Globus pallidus (tissue), 1 donor: ENCODE results near the gene REV3L.
"Not testable (repeated sequence)": the region's sequence is repeated elsewhere in the genome, so short reads cannot be mapped to it uniquely, and the experiment has no call there.

Experiments
- DNase-seq: peaks from one replicate; pipeline ENCODE4 v3.0.0-alpha.2; 2015; ENCODE audit warnings: low spot score

REV3L gene

DNA sequence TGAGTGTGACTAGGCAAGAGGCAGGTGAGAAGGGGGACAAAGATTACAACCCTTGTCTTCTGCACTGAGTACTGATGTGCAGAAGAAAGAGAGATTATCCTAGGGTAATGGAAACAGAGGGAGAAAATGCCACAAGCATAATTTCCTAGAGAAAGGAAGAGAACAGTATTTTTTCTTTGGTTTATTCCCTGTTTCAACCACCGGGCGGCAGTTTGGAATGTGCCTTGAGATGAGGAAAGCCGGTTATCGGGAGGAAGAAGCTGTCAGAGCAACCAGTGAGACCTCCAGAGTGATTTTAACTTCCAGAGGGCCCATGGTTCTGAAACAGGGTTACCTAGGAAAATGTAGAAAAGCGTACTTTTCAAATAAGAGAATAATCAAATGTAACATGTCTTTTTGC lies 121.4 kb downstream of the REV3L start:
- DNase-seq = peak; percentile 58

DNA sequence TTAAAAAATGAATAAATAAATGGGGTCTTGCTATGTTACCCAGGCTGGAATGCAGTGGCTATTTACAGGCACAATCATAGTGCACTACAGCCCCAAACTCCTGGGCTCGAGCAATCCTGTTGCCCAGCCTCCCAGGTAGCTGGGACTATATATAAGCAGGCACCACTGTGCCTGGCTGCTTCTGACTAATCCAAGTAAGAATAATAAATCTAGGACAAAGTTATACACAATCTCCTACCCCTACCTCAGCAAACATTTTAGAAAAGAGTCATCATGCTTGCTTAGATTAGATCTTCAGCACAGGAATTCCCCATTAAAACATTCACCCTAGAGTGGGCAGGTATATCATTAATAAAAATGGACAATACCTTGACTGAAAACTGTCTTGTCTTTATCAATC lies 124.6 kb downstream of the REV3L start:
- no peak for DNase-seq

DNA sequence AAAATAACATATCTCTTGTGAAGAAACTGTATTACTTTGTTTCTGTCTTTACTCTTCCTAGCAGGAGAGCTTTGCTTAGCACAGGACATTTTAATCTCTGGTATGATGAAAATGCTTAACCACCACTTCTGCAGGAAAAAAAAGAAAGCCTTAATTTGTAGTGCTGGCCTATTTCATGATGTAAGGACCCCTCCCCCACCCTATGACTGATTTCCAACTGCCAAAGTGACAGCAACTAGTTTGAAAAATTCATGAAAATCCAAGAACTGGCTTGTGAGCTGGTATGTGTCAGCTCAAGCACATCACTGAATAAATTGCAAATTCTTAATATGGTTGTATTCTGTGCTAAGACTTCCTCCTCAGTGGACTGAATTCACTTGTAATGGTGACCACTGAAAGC lies 125.3 kb downstream of the REV3L start:
- DNase-seq = no peak

DNA sequence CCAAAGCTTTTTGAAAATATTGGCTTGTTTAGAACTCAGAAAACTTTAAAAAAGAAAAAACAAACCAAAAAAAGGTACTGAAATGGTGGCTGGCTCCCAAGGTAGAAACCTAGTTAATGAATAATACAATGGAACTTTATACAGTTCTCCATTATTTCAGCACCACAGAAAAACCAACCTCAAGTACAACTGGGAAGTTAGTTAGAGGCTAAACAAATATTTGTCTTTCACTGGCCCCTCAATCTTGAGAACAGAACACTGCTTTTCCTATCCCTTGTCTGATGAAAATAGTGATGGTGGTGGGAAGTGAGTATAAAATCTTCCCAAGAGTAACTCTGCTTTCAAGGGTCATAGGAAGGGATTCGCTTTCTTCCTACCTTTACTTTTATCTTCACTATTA lies 126.5 kb downstream of the REV3L start:
- DNase-seq = no peak

DNA sequence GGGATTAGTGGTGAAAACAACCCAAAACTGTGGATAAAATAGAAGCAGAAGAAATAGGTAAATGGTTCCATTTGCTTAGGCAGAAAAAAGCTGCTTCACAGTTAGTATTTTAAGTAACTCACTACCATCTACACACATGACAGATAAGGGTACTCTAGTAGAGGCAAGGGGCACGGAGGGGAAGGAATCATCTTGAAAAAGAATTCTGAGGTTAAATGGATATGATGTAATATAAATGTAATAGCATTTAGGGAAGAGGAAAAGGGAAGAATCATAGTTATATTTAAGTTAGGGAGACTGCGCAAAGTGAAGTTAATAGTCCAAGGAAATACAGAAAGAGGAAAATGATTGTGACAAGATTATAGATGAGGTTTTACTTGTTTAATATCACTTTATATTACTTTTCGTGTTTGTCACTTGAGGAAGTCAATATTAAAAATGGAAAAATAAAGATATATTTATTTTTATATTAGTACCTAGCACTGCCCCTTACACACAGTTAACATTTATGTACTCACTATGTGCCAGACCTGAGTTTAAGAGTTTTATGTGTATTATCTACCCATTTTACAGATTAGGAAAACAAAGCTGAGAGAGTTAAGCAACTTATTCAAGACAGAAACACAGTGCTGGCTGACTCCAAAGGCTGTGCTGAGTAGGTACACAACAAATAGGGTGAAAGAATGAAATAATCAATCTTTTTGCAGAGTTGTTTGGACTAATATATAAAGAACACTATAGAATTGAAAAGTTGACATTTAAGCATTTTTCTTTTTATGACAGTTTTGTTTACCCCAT lies 128.1 kb downstream of the REV3L start:
- no peak for DNase-seq

DNA sequence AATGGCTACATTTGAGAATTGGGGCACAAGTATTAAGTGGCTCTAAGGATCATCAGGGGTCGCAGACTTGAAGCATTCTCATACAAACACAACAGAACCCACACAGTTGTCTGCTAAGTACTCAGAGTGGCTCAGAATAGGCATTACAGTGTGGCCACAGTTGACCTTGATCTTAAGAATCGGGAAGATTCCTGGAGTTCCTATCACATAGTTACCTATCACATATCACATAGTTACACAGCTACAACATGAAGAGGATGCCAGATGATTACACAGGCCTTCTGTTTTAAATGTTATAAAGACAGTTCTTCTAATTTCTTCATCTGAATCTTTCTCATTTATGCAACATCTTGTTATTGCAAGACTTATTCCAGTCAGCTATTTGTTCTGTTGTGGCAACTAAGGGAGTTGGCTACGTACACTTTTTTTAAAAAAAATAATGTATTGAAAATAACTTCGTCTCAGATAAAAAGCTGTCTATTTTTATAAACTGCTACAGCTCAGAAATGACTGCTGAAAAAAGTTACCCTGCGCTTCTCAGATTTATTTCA lies 129.0 kb downstream of the REV3L start:
- DNase-seq = no peak

DNA sequence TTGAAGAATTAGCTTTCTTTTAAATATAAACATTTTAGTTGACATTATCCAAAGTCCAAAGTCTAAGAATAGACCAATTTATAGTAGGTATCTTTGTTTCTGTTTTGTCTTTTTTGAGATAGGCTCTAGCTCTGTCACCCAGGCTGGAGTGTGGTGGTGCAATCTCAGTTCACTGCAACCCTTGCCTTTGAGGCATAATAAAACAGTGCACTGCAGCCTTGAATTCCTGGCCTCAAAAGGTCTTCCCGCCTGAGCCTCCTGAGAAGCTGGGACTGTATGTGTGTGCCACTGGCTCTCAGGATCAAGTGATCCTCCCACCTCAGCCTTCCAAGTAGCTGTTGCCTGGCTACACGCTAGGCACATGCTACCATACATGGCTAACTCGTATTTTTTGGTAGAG lies 135.4 kb downstream of the REV3L start:
- DNase-seq = no peak

DNA sequence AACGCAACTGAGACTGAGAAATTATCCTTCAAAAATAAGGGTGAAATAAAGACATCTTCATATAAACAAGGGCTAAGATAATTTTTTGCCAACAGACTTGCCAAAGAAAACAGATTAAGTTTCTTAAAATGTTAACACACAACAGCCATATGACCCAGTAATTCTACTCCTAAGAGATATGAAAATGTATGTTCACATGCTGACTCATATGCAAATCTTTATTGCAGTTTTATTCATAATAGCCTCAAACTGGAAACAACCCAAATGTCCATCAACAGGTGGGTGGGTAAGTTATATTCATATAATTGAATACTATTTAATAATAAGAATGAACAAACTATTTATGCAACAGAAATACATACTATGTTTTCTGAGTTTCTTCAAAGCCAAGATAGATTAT lies 140.1 kb downstream of the REV3L start:
- DNase-seq = no peak

DNA sequence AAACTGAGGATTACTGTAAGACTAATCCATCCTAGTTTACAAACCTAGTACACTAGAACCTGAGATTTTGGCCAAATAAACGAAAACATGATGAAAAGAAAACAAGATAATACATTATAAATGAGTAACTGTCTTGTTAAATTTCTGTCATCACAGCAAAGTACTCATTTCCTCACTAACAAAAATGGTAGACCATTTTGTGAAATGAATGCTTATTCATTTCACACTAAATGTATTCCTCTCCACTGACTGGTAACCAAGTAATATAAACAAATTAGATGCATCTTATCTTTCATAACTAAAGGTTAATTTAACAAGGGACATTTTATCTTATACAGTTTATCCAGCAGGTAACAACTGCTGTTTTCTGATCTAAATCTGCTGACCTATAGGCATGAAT lies 143.7 kb downstream of the REV3L start:
- DNase-seq = no peak

DNA sequence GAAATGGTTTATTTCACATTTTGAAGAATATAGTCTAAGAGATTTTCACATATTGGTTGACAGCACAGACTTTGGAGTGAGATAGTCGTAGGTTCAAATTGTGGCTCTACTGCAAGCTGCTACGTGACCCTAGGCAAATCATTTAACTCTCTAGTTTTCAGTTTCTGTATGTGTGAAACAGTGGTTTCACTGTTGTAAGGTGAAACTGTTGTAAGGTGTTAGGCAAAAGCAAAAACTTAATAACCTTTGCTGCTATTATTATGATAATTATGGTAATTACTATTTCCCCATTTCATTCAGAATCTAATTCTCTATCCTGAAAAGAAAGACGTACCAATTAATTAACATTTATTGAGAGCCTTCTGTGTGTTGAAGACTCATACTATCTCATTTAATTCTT lies 144.2 kb downstream of the REV3L start:
- no peak for DNase-seq

DNA sequence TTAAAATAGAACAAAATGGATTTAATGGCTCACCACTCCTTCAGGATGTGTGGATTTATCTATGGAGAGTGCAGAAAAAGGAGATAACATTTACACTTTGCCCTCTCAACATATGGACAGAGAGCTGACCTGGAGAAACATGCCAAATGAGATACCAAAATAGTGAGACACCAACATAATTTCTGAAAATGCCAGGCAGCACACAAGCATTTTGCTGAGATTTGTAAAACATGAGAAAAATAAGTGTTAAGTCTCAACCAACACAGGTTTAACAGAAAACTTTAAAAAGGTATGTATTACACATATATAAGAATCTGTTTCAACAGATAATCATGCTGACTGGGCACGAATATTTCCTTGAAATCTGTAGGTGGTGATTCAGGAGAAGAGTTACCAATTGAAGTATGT lies 145.2 kb downstream of the REV3L start:
- DNase-seq = no peak

DNA sequence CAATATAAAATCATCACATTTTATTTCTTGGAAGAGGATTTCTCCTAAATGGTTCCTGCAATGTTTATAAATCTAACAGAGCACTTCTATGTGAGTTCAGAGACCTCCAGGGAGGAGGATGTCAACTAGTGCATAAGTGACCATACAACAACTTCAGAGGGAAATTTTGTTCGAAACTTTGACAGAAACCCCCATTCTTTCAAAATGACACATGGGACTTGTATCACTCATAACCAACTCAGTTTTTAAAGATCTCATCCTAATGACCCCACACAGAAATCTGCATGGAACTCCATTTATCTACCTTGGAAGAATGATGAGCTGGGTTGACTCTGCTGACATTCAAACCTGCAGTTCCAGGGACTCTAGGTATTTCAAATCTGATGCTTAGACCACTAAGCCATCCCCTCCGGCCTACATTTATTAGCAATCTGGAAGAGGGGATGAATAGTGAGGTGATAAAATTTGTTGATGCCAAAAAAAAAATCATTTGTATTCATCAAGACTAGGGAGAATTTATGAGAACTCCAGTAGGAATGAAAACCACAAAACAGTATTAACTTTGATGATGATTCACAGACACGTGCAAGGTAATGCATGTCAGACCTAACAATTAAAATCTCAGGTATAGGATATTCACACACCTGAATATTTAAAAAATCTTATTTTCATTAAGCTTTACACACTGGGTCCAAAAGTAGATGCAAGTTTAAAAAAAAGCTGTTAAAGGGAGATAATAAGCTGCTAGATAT lies 153.0 kb downstream of the REV3L start:
- no peak for DNase-seq

DNA sequence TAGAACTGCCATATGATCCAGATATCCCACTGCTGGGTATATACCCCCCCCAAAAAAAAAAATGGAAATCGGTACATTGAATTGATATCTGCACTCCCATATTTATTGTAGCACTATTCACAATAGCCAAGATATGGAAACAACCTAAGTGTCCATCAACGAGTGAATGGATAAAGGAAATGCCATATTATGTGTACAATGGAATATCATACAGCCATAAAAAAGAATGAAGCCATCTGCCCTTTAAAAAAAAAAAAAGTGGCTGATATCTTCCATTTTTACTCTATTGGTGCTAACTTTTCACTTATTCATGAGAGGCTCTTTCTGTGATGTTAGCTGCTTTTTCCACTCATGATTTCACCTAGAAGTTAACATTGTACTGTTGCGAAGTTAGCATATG lies 156.5 kb downstream of the REV3L start:
- DNase-seq = no peak

DNA sequence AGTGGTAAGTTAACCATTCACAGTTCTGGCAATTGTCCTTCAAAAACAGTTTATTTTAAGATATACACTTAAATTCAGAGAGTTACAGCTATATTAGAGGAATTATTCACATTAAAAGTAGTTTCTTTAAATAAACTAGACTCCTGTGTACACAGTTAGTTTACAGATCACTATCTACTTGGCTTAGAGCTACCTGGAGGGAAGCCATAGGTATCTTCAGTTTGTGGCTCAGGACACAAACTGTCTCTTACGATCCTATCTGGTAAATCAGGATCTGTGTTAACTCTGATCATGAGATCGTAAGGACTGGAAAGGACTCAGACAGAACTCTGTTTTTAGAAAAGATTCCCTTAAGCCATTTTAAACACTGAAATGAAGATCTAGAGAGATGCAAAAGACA lies 160.9 kb downstream of the REV3L start:
- no peak for DNase-seq

DNA sequence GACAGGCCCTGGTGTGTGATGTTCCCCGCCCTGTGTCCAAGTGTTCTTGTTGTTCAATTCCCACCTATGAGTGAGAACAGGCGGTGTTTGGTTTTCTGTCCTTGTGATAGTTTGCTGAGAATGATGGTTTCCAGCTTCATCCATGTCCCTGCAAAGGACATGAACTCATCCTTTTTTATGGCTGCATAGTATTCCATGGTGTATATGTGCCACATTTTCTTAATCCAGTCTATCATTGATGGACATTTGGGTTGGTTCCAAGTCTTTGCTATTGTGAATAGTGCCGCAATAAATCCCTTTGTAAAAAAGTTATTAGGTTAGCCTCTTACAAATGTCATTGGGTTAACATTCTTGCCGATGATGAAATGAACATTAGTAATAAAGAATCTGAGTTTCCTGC lies 175.1 kb downstream of the REV3L start:
- DNase-seq = not testable (repeated sequence)

DNA sequence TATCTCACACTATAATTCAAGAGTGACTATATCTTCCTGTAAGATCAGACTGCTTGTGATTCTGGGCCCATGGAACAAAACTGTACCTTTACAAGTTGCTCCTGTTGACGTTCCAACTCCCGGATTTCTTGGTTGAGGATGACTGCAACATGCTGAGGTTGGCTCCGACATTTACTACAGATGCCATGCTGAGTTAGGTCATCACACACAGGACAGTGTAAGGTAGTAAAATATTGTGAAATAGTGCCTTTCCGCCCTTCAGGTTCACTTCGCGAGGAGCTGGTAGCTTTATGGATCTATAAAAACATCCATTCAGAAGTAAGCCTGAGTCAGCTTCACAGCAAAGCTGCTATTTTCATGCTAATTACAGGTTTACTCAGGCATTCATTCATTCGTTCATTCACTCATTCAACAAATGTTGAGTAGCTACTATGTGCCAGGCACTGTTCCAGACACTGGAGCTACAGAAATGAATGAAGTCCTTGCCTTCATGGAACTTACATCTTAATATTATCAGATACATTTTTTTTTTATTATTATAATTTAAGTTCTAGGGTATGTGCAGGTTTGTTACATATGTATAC lies 175.7 kb downstream of the REV3L start:
- no peak for DNase-seq

DNA sequence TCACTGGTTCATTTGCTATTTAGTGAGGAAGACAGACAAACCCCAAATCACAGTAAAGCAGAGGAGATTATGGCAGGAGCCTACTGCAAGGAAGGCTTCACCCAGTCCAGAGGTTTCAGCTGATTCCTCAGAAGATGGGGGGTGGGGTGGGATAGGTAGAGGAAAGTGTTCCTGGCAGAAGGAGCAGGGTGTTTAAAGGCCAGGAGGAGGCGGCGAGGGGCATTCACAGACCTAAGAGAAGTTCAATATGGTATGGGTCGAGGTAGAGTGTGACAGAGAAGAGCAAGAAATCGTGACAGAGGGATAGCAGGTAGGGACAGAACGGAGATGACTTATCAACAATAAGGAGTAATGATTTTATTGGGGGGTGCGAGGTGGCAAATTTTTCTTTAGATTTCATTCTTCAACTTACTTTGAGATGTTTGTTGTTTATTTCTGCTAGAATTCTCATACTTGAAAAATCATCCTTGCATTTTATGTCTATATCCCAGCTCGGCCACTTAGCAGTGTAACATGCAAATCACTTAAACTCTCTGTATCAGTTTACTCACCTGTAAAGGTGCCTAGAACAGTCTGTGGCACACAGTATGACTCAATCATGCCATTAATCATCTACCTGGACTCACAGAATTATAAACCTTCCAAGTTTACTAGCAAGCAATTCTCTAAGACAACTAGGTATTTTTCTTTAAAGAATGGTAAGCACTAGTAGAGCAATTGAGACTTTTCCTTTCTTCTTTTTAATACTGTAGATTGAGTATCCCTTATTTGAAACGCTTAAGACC lies 176.7 kb downstream of the REV3L start:
- DNase-seq = no peak

DNA sequence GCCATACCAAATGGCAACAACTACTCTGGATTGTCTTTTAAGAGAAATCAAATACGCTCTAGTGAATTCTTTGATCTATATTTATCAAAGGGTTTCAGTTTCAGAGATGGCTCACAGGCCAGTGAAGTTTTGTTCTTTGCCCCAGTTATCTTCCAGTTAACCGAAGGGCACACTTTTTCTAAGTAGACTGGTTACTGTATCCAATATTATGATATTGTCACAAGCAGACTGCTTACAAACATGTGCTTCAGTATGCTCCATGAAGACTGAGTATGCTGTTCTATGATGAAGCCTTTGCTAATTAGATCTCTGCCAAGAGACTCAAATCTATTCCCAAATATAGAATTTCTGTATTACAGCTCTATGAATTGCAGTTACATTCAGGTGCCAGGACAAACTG lies 181.1 kb downstream of the REV3L start:
- DNase-seq = no peak

DNA sequence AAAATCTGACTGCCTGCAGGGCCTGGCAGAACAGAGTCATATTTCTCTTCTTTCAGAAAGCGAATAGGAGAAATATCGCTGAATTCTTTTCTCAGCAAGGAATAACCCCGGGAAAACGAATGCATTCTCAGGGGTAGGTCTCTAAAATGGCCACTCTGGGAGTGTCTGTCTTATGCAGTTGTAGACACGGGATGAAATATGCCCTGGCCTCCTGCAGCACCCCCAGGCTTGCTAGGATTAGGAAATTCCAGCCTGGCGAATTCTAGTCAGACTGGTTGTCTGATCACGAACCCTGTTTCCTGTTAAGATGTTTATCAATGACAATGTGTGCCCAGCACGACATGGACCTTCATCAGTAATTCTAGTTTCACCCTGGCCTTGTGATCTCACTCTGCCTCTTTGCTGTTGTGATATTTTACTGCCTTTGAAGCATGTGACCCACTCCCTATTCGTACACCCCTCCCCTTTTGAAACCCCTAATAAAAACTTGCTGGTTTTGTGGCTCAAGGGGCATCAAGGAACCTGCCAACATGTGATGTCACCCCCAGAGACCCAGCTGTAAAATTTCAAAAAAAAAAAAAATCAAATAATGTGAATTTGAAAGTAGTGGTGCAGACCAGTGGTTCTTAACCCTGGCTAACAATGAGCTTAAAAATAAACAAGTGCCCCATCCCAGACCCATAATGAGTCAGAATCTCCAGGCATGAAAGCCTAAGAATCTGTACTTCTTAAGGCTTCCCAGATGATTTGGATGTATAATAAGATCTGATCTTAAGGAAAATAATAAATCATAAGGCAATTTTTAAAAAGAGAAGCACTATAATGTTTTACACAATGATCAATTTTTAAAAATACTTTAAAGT lies 181.8 kb downstream of the REV3L start:
- DNase-seq = not testable (repeated sequence)

DNA sequence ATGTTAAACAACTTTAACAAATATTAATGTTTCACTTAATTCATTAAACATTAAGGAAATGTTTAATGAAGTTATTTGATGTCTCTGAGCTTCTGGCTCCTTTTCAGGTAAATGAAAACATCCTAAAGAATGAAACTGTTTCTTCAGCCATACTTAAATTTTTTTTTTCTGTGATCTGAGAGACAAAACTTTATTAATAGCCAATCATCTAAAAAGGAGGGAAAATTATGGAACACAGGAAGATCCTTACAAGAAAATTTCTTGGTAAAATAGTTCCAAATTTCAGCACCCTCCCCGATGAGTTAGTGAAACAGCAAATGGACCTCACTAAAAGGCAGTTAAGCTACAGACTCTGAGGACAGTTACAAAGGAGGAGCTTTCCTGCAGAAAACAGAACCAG lies 185.2 kb downstream of the REV3L start:
- no peak for DNase-seq

DNA sequence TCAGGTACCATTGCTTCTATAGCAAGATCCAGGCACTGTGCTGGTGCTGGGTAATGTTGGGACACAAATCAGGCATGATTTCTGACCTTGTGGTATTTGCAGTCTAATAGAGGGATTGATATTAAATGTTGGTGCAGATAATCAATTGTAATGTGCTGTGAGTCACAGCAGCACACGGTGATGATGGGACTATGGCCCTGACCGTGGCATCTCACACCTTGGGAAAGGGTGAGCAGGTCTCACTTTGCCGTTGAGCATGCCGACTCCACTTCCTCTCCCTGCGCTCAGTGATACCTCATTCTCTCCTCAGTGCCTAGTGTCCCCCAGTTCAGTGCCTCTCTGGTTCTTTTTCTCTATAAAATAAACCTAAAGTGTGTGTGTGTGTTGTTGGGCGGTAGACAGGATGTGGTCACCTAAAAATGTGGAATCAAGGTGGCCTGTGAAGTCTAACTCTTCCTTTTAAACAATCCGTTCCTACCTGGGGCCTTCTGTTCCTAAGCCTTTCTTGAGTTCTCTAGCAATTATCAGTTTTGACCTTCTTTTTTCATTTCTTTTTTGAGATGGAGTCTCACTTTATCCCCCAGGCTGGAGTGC lies 188.5 kb downstream of the REV3L start:
- DNase-seq = no peak
